Fibroblast of skin of left biceps (primary cell): ENCODE data around the gene AVPR1B.
"Not testable (repeated sequence)": the region's sequence is repeated elsewhere in the genome, so short reads cannot be mapped to it uniquely, and the experiment has no call there.

Experiments
- DNase-seq, 2 experiments: peaks; one replicate each; pipeline ENCODE4 v3.0.0-alpha.2; 2013; ENCODE audit warnings: low read depth in 2 of 2

The AVPR1B gene

DNA sequence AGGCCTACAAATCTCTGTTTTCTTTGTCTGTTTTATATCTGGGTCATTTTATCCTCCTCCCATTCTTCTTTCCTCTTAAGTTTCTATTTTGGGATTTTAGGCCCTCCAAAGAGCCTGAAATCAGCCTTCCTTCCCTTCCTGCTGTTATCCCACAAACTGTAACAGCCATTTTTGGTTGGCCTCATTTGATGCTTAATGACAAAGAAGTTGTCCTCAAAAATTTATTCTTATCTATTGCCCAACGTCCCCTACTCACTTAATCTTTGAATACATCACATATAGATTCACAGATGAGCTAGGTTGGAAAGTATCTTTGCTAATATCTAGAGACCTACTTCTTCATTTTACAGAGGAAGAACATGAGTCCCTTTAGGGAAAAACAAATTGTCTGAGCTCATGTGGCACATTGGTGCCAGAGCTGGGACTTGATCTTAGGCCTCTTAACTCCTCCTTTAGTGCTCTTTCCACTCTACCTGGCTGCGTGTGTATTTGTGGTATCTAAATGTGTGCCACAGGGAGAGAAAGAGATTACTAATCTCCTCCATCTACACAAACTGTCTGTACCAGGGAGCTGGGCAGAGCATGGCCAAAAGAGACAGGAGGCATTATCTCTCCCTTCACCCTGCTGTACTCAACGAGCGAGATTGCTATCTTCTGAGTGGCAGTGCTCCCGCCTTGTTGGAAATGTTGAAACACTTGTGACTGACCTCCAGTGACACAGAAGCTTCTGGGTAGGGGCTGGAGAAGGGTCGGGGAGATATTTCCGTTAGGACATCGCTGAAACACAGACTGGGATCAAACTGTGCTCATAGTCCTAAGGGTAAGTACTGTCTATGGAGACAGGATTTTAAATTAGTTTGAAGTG is 34.1 kb downstream of the AVPR1B start:
- DNase-seq: no peak

DNA sequence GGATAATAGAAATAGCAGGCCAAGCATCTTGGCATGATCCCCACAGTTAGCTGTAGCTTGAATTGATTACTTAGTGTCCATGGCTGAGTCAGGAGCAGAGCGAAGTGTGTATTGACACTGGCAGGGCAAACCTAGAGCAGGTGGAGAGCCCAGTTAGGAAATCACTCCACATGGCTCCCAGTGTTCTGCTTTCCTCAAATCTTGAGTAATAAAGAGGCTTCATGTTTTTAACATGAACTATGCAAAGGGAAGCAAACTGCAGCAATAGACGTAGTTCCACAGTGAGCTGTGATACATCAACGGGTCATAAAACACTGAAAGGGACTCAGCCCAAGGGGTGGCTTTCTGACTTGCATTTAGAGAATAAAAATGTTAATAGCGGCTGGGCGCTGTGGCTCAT is 35.3 kb downstream of the AVPR1B start:
- no peak for DNase-seq

DNA sequence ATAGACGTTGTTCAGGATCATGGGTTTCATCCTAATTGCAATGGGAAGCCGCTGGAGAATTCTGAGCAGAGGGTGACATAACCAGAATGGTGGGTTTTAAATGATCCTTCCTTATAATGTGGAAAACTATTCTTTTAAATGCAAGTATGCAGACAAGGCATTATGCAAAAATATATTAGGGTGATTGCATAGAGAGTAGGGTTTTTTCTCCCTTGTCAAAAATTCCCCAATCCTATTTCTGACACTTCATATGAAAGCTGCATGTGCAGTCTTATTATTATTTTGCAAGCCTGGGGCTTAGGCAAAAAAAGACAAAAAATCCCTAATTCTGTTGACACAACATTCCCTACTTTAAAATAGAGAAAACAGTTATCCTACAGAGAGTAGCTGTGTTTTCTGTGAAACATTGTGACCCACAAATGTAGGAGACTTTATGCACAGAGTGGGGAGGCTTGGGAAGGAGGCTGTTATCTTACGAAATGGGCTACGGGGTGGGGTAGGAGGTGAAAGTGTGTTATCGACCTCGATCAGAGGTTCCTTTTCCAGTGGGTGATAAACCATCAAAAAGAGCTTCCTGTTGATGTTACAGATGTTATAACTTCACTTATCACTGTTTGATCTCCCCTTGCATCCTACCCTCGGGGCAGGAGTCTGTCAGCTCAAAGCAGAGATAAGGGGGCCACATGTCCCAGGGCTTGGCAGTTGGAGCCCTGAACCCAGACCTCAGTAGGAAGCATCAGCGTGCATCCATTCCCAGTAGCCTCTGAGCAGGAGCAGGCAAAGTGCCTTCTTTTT is 37.0 kb downstream of the AVPR1B start:
- no peak for DNase-seq

DNA sequence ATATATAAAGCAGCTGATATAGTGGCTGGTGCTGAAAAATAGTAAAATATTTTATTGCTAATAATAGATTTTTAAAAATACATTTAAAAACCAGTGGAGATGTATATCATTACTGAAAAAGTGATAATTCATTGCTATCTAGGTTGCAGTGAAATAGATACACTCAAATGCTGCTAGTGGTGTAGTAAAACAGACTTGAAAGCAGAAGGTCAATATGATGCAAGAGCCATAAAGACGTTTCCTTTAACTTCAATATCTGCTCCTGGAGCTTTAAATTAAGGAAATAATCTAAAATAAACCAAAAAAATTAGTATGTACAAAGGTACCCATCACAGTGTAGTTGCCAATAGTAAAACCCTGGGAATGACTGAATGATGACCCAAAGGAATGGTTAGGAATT is 38.1 kb downstream of the AVPR1B start:
- DNase-seq: no peak

DNA sequence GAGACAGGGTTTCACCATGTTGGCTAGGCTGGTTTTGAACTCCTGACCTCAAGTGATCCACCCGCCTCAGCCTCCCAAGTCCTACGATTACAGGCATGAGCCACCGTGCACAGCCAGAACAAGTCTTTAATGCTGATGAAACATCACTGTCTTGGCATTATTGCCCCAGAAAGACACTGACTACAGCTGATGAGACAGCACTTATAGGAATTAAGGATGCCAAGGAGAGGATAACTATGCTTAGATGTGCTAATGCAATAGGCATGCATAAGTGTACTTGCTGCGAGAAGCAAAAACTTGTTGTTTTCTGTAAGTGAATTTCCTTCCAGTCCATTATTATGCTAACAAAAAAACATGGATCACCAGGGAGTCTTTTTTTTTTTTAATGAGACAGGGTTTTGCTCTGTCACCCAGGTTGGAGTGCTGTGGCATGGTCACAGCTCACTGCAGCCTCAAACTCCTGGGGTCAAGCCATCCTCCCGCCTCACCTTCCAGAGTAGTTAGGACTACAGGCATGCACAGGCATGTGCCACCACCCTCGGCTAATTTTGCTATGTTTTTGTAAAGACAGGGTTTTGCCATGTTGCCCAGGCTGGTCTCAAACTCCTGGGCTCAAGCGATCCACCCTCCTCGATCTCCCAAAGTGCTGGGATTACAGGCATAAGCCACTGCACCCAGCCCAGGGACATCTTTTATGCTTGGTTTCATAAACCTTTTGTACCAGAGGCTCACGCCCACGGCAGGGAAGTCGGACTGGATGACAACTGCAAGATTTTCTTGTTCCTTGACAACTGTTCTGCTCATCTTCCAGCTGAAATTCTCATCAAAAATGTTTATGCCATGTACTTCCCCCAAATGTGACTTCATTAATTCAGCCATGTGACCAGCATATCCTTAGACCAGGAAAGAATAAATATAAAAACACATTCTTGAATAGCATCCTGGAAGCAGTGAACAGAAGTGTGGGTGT is 41.1 kb downstream of the AVPR1B start:
- DNase-seq: no peak

DNA sequence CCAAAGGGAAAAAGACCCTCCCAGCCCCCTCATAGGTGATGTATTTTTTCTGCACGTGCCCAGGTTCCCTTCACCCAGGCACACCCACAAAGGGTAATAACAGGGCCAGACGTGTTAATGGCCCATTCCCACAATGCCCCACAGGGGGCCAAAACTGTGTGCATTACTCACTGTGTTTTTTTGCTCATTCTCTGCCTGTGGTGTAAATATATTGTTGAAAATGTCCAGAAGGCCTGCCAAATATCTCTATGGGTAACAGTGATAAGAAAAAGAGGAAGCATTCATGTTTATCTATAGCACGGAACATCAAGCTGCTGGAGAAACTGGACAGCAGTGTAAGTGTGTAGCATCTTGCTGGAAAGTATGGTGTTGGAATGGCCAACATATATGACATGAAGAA is 42.3 kb downstream of the AVPR1B start:
- DNase-seq: no peak

DNA sequence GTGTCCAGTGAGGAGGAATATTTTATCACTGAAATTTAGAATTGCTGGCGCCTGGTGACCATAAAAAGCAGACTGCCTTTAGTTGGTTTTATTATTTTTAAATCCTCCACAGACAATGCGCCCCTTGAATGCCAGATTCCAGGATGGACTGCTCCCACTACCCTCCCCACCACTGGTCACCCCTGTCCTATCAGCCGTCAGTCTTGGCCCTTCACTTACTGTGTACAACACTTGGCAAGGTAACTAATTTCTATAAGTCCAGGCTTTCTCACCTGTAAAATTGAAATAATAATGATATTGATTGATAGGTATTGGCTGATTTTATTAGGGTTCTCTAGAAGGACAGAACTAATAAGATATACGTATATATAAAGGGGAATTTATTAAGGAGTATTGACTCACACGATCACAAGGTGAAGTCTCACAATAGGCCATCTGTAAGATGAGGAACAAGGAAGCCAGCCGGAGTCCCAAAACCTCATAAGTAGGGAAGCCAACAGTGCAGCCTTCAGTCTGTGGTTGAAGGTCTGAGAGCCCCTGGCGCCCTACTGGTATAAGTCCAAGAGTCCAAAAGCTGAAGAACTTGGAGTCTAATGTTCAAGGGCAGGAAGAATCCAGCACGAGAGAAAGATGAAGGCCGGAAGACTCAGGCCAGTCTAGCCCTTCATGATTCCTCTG is 46.4 kb downstream of the AVPR1B start:
- no peak for DNase-seq

DNA sequence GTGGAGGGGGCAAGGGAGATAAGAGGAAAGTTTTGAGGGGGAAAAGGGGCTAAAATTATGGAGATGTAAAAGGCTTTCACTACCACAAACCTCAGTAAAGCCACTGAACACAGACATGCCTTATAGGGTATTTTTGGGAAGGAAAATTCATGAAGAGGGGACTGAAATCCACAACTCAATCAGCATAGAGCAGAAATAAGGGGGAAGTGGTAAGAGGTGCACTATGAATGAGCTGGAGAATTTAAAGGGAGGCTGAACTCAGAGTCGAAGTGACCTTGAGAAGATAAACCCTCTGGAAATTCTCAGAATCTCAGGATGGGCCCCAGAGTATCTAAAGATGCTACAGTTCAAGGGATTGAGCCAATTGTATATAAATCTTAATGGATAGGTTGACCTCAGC is 48.9 kb downstream of the AVPR1B start:
- no peak for DNase-seq

DNA sequence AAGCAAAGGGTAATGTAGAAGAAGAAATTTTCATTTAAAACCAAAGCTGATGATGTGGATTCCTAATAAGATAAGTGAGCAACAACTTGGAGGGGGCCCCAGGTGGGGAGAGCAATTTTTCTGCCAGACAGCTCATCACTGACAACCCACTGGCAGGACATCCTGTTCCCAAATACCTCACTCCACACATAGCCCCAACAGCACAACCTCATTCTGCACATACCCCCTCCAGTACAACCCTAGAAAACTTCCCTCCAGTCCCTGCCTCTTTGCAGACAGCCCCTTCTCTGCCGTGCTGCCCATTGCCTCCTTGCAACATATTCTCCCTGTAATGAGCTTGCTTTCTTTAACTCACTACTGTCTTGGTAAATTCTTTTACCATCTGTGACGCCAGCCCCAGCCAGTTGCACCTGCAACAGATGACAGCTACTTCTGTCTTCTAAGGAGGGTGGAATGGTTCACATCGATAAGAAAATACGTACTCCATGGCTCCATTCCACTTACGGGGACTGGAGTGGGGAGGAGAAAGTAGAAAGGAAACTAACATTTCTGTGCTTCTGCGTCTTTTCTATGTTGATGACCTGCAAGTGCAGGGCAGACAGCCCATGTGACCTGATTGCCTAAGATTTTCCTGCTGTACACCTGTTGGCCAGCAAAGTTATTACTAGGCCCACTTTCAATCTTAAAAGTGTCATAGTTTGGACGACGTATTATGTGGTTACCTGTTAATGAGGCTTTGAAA is 49.5 kb downstream of the AVPR1B start:
- no peak for DNase-seq

DNA sequence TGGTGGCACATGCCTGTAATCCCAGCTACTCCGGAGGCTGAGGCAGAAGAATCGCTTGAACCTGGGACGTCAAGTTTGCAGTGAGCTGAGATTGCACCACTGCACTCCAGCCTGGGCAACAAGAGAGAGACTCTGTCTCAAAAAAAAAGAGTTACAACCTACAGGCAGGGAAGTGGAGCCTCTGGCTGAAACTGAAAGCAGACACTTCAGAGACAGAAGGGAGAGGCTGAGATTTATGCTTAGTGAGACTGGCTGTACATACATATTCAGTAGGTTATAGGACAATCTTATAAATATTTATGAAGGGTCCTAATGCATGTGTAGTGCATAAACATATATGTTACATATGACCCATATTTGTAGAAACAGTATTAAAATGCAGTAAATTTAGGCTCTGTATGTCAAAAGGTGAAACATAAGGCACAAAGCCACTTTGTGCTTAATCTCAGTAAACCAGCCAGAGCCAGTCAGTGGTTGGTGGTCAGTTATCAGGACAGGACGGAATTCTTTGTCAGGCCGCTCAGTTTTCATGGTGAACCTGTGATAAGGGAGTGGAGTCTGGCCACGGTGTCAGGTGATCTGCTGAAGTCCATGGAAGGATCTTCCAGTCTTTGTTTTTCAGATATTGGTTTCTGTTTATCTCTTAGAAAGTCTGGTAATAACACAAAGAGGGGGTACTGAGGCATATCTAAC is 50.6 kb downstream of the AVPR1B start:
- DNase-seq: no peak

DNA sequence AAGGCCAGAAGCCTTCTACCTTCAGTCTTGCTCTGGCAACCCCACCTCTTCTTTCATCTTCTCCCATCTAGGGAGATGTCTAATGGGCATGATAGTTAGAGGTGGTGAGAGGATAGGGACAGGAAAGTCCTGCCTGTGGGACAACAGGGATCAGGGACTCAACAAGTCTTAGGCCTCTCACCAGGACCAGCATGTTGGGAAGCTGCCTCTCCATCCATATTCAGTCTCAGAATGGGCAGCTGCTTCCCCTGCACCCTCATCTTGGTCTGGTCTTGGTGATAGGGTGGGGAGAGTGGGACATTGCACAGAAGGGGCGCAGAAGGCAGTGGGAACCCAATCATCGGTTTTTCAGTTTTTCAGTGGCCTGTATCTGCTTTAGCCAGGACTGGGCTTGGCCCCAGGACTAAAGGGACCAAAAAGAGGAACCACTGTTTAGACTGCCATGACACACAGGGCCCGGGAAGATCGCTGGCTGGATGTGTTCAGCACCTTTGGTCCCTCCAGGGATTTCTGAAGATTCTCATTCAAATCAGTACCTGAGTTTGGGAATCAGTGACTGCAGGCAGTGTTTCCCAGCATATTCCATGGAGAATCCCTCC is 51.5 kb downstream of the AVPR1B start:
- DNase-seq: no peak

DNA sequence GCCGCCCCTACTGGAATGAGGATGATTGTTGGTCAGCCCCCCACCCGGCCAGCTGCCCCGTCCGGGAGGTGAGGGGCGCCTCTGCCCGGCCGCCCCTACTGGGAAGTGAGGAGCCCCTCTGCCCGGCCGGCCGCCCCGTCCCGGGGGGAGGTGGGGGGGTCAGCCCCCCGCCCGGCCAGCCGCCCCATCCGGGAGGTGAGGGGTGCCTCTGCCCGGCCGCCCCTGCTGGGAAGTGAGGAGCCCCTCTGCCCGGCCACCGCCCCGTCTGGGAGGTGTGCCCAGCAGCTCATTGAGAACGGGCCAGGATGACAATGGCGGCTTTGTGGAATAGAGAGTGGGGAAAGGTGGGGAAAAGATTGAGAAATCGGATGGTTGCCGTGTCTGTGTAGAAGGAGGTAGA is 52.7 kb downstream of the AVPR1B start:
- not testable (repeated sequence) for DNase-seq

DNA sequence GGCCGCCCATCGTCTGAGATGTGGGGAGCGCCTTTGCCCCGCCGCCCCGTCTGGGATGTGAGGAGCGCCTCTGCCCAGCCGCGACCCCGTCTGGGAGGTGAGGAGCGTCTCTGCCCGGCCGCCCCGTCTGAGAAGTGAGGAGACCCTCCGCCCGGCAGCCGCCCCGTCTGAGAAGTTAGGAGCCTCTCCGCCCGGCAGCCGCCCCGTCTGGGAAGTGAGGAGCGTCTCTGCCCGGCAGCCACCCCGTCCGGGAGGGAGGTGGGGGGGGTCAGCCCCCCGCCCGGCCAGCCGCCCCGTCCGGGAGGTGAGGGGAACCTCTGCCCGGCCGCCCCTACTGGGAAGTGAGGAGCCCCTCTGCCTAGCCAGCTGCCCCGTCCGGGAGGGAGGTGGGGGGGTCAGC is 53.2 kb downstream of the AVPR1B start:
- not testable (repeated sequence) for DNase-seq

DNA sequence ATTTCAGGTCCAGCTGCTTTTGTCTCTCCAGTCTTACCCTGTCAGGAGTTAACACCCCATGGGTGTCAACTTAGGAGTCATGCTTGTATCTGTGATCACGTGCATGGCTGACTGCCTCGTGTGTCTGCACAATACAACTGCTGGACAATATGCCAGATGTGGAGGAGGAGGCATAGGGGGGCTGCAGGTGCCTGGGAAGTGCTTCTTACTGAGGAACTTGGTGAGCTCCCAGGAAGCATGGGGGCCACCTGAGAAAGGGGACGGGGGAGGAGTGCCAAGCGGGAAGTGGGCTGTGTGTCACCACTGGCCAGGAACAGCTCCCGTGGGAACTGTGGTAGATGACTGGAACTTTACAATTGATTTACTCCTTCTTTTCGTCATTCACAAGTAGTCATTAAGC is 54.7 kb downstream of the AVPR1B start:
- DNase-seq: no peak

DNA sequence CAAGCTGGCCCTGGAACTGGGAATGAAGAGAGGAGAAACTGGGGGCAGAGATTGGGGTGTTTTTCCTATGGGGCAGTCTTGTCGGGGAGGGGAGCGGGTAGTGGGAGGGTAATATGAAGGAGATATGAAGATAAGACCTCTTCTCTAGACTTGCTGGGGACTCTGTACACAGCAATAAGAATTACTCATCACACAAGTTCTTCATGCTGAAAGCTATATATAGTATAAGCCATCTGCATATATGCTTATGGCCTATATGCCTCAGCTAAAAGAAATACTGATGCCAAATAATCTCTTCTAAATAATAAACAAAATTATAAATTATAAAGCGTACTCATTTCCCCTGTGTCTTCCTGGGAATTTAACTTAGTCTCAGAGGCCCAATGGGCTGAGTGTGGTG is 56.3 kb downstream of the AVPR1B start:
- DNase-seq: no peak
